ENCODE results near the gene PLPPR5.

The PLPPR5 gene

DNA sequence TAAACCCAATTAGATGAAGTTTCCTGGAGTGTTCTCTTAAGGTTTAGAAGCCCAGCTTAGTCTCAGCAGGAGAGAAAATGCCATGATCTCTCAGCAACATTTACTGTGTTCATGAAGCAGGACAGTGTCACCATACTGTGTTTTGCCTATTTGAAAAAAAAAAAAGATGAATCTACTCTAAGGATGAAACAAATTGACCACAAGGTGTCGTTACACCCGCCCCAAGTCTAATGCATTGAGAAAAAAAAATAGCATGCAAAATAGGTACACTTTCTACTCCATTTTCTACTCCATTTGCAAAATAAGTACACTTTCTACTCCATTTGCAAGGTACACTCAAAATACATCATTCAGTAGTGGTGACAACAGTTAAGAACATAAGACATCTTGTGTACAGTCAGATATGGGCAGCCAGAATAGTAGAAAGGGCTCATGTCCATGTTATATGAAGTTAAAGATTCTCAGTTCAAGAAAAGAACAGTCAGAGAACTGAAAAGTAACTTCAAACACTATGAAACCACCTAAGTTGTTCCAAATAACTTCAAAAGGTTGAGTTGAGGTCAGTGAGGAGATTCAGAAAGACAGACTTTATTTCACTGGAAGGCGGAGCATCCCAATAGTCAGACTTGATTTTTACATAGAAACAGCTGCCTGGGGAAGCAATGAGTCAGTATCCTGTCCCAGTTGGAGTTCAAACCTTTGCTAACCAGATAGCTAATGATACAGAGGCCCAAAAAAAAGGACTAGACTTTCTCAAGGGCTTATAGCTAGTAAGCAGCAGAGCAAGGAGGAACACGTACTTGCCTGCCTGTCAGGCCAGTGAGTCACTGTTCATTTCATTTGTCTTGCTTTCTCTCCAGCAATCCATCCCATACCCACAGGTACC, 13.3 kb downstream of the PLPPR5 start:
- H3K9ac ChIP-seq (ENCODE audit: low read length) = no peak overlapping the region
- no peak overlapping the region for H3K27ac ChIP-seq (ENCODE audit: low read depth, low read length)
- H3K4me1 ChIP-seq (ENCODE audit: control insufficient read depth, insufficient read depth, low read length) = no peaks in the 10 kb centered on the region
- no peaks in the 10 kb centered on the region for H3K27me3 ChIP-seq (ENCODE audit: control insufficient read depth, insufficient read depth, low read length)
- H3K4me3 ChIP-seq (ENCODE audit: low read length) = no peak overlapping the region
- no peaks in the 10 kb centered on the region for H3K36me3 ChIP-seq (ENCODE audit: control insufficient read depth, insufficient read depth, low read length)

DNA sequence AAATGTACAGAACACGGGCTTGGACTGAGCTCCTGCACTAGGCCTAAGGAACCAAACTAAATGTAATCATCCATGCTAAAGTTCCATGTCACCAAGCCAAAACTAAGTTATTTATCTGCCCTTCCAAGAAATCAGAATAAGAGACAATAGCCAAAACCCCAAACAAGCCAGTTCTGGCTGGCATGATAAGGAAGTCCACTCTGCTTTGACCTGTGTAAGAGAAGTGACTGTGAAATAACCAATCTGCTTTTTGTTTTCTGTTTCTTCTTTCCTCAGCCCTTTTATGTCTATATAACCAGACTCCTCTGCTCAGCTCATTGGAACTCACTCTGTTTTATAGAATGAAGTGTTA, 15.1 kb downstream of the PLPPR5 start:
- H3K4me1 ChIP-seq (ENCODE audit: control insufficient read depth, insufficient read depth, low read length) = no peaks in the 10 kb centered on the region
- no peaks in the 10 kb centered on the region for H3K27me3 ChIP-seq (ENCODE audit: control insufficient read depth, insufficient read depth, low read length)
- no peak overlapping the region for H3K4me3 ChIP-seq (ENCODE audit: low read length)
- H3K36me3 ChIP-seq (ENCODE audit: control insufficient read depth, insufficient read depth, low read length) = no peaks in the 10 kb centered on the region
- H3K27ac ChIP-seq (ENCODE audit: low read depth, low read length) = no peak overlapping the region
- no peak overlapping the region for H3K9ac ChIP-seq (ENCODE audit: low read length)

DNA sequence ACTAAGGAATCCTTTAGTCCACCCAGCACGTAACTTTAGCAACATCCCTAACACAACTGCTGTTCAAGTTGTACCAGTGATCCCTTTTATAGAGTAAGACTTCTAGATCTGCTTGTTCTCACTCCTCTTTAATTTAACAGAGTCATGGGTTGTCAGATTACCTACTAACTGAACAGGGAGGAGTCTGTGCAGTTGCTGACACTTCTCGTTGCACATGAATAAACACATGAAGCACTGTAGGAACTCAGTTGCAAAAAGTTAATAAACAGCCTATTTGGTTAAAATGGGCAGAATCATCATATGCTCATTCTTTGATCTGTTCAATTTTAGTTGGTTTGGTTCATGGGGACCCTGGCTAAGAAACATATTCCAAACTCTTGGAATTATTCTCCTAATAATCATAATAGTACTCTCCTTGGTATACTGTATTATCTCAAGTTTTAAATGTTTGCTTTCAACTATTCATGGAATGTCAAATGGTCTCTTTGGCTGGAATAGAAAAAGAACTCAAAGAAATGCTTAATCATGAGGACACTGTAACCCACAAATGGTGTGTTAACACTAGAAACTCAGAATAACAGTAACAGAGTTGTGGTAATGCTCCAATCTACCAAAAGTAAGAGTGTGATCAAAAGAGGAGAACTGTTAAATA, 15.6 kb downstream of the PLPPR5 start:
- Histone ChIP-seq H3K9ac (ENCODE audit: low read length) (no peak overlapping the region), H3K27me3 (ENCODE audit: control insufficient read depth, insufficient read depth, low read length) (no peaks in the 10 kb centered on the region), H3K4me3 (ENCODE audit: low read length) (no peak overlapping the region), H3K27ac (ENCODE audit: low read depth, low read length) (no peak overlapping the region), H3K36me3 (ENCODE audit: control insufficient read depth, insufficient read depth, low read length) (no peaks in the 10 kb centered on the region), H3K4me1 (ENCODE audit: control insufficient read depth, insufficient read depth, low read length) (no peaks in the 10 kb centered on the region)

DNA sequence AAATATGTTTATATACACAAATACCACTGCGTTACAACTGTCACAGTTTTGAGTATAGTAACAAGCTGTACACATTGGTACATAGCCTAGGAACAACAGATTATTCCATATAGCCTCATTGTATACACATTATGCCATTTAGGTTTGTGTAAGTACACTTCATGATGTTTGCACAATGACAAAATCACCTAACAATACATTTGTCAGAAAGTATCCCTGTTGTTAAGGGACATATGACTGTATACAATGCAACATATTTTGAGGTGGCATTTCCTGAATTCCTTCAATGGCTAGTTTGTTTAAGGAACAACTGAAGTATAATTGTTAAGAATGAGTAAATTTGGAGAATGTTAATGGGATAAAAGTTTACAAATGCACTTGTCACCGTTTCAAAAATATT, 19.0 kb downstream of the PLPPR5 start:
- no peak overlapping the region for H3K9ac ChIP-seq (ENCODE audit: low read length)
- no peaks in the 10 kb centered on the region for H3K36me3 ChIP-seq (ENCODE audit: control insufficient read depth, insufficient read depth, low read length)
- no peak overlapping the region for H3K27ac ChIP-seq (ENCODE audit: low read depth, low read length)
- H3K4me3 ChIP-seq (ENCODE audit: low read length) = no peak overlapping the region
- no peaks in the 10 kb centered on the region for H3K4me1 ChIP-seq (ENCODE audit: control insufficient read depth, insufficient read depth, low read length)
- no peaks in the 10 kb centered on the region for H3K27me3 ChIP-seq (ENCODE audit: control insufficient read depth, insufficient read depth, low read length)

DNA sequence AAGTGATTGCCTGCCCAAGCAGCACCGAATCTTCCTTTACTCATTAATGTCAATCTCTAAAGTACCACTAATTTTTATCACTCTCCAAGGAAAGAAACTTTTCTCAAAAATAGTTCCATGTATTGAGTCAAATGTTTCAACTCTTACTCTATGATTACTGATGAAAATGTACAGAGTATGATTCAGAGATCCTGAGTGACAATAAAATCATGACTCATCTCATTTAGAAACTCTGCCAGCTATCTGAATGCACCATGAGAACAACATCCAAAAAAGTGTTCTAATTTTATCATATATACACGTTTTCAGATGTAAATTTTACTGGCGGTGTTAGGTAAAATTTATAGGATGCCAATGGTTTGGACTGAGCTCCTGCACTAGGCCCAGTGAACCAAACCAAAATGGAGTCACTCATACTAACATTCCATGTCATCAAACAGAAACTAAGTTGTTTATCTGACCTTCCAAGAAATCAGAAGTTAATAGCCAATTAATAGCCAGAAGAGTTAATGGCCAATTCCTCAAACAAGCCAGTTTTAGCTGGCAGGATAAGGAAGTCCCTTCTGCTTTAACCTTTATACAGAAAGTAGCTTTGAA, 22.6 kb downstream of the PLPPR5 start:
- no peaks in the 10 kb centered on the region for H3K36me3 ChIP-seq (ENCODE audit: control insufficient read depth, insufficient read depth, low read length)
- H3K4me3 ChIP-seq (ENCODE audit: low read length) = no peak overlapping the region
- no peaks in the 10 kb centered on the region for H3K4me1 ChIP-seq (ENCODE audit: control insufficient read depth, insufficient read depth, low read length)
- no peak overlapping the region for H3K27ac ChIP-seq (ENCODE audit: low read depth, low read length)
- H3K27me3 ChIP-seq (ENCODE audit: control insufficient read depth, insufficient read depth, low read length) = no peaks in the 10 kb centered on the region
- no peak overlapping the region for H3K9ac ChIP-seq (ENCODE audit: low read length)

DNA sequence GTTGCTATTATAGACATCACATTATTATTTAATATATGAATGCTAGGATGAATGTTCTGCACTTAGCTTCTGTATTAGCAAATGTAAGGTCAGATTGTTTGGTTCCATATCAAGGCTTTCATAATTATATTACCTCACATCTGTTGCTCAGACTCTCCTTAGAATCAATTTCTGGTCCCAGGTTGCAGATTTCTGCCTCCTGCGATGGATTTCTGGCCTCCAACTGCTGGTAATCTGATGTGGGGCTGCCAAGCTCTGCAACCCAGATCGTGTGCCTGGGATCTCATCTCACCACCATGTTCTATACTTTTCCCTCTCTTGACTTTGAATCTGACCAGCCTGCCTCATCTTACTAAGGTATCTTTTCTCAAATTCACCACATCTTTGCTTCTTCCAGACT, 25.2 kb downstream of the PLPPR5 start:
- Histone ChIP-seq H3K4me1 (ENCODE audit: control insufficient read depth, insufficient read depth, low read length) (no peaks in the 10 kb centered on the region), H3K4me3 (ENCODE audit: low read length) (no peak overlapping the region), H3K36me3 (ENCODE audit: control insufficient read depth, insufficient read depth, low read length) (no peaks in the 10 kb centered on the region), H3K27ac (ENCODE audit: low read depth, low read length) (no peak overlapping the region), H3K9ac (ENCODE audit: low read length) (no peak overlapping the region), H3K27me3 (ENCODE audit: control insufficient read depth, insufficient read depth, low read length) (no peaks in the 10 kb centered on the region)

DNA sequence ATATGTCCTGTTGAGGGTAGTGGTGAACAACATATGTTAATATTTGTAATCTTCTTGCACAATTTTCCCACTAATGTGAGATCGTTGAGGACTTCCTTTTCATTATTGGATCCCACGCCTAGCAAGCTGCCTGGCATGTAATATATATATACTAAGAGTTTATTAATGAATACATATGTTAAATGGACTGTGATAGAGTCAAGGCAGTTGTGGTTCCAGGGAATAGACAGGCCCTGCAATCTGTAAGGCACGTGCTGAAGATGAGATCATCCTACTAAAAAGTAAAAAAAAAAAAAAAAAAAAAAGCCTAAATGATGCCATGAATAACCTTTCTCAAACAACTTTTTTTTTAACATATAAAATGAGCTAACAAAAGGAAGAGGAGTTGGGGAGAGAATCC, 28.9 kb downstream of the PLPPR5 start:
- no peak overlapping the region for H3K27ac ChIP-seq (ENCODE audit: low read depth, low read length)
- H3K9ac ChIP-seq (ENCODE audit: low read length) = no peak overlapping the region
- H3K4me3 ChIP-seq (ENCODE audit: low read length) = no peak overlapping the region
- no peaks in the 10 kb centered on the region for H3K36me3 ChIP-seq (ENCODE audit: control insufficient read depth, insufficient read depth, low read length)
- H3K4me1 ChIP-seq (ENCODE audit: control insufficient read depth, insufficient read depth, low read length) = no peaks in the 10 kb centered on the region
- no peaks in the 10 kb centered on the region for H3K27me3 ChIP-seq (ENCODE audit: control insufficient read depth, insufficient read depth, low read length)

DNA sequence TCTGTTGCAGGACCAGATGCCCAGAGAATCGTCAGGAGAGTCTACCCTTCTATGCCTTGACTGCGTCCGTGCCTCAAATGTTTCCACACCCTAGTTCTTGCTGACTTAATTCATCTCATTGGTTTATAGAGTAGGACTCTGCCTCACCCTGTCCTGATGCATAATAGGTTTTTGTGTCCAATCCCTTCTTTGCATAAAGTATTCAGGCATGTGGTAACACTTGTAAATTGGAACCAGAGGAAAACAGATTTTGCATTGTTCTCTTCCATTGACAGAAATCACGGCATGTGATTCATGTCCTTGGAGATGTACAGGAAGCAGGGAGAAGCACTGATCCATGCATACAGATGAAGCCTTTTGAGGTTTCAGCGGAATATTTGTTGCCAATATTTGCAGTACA, 29.5 kb downstream of the PLPPR5 start:
- no peaks in the 10 kb centered on the region for H3K36me3 ChIP-seq (ENCODE audit: control insufficient read depth, insufficient read depth, low read length)
- H3K4me3 ChIP-seq (ENCODE audit: low read length) = no peak overlapping the region
- no peak overlapping the region for H3K27ac ChIP-seq (ENCODE audit: low read depth, low read length)
- H3K9ac ChIP-seq (ENCODE audit: low read length) = no peak overlapping the region
- H3K27me3 ChIP-seq (ENCODE audit: control insufficient read depth, insufficient read depth, low read length) = no peaks in the 10 kb centered on the region
- no peaks in the 10 kb centered on the region for H3K4me1 ChIP-seq (ENCODE audit: control insufficient read depth, insufficient read depth, low read length)

DNA sequence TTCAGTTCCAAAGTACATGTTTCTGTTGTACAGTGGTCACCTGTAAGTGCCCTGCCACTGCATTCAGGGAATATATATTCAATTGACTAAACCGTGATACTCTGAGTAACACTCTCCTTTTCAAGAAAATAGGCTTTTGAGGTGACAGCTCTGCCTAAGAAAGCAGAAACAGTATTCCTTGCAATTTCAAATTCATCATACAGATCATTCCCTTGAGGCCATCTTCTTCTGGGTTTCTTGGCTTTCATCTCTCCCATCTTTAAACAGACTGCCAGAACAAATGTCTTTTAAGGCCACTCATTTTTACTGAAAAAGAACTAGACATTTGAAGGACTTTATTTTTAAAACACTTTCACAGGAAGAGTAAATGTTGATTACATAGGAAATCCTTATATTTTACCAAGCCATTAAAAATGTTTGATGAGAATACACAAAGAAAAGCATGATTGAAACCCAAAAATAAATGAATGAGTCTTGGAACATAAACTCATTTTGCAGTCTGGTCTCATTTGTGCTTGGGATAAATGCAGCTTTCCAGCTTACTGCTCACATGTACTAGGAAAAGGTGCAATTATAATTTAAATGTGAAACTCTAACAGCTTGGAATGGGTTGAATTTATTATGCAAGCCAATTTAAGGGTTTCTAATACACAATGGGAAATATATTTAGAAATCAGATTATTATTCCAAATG, 34.7 kb downstream of the PLPPR5 start:
- H3K36me3 ChIP-seq (ENCODE audit: control insufficient read depth, insufficient read depth, low read length) = no peaks in the 10 kb centered on the region
- no peak overlapping the region for H3K9ac ChIP-seq (ENCODE audit: low read length)
- no peak overlapping the region for H3K27ac ChIP-seq (ENCODE audit: low read depth, low read length)
- H3K4me1 ChIP-seq (ENCODE audit: control insufficient read depth, insufficient read depth, low read length) = no peaks in the 10 kb centered on the region
- H3K4me3 ChIP-seq (ENCODE audit: low read length) = no peak overlapping the region
- H3K27me3 ChIP-seq (ENCODE audit: control insufficient read depth, insufficient read depth, low read length) = no peaks in the 10 kb centered on the region

DNA sequence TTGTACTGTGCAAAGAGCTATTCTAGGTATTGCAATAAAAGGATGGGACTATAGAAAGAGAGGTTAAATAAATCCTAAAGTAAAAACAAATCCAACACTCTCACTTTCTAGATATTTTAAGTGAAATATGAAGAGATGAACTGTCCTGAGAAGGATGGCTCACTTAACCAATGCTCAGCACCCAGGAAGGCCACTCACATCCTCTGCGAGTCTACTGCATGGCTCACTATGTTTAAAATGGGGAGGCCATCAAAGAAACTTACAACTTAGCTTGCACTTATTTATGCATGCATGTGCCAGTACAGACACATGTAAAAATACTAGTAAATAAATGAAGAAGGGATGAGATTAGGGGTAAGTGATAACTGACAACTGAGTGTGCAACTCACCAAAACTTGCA, 37.5 kb downstream of the PLPPR5 start:
- H3K9ac ChIP-seq (ENCODE audit: low read length) = no peak overlapping the region
- H3K4me1 ChIP-seq (ENCODE audit: control insufficient read depth, insufficient read depth, low read length) = no peaks in the 10 kb centered on the region
- no peaks in the 10 kb centered on the region for H3K27me3 ChIP-seq (ENCODE audit: control insufficient read depth, insufficient read depth, low read length)

DNA sequence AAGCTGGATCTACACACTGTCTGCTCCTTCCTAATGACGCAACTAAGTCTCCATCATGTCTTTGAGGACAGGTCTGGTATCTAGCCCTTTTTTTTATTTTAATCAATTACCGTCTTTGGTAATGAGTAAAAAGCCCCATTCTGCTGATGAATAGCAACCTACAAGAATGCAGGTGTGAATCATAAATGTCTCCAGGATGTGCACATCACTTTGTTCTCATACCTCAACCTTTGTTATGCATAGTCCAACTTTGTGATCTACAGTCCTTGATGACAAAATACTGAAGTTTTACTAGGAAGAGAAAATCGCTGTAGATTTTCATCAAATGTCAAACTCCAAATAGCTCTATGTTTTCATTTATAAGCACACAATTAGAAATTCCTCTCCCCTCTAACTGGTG, 39.3 kb downstream of the PLPPR5 start:
- H3K27me3 ChIP-seq (ENCODE audit: control insufficient read depth, insufficient read depth, low read length) = no peaks in the 10 kb centered on the region
- no peak overlapping the region for H3K27ac ChIP-seq (ENCODE audit: low read depth, low read length)
- H3K36me3 ChIP-seq (ENCODE audit: control insufficient read depth, insufficient read depth, low read length) = no peaks in the 10 kb centered on the region
- no peak overlapping the region for H3K9ac ChIP-seq (ENCODE audit: low read length)
- H3K4me1 ChIP-seq (ENCODE audit: control insufficient read depth, insufficient read depth, low read length) = no peaks in the 10 kb centered on the region
- H3K4me3 ChIP-seq (ENCODE audit: low read length) = no peak overlapping the region

More for the DNA sequence above, 37.5 kb downstream of the PLPPR5 start:
- H3K4me3 ChIP-seq (ENCODE audit: low read length) = no peak overlapping the region
- no peaks in the 10 kb centered on the region for H3K36me3 ChIP-seq (ENCODE audit: control insufficient read depth, insufficient read depth, low read length)
- no peak overlapping the region for H3K27ac ChIP-seq (ENCODE audit: low read depth, low read length)

DNA sequence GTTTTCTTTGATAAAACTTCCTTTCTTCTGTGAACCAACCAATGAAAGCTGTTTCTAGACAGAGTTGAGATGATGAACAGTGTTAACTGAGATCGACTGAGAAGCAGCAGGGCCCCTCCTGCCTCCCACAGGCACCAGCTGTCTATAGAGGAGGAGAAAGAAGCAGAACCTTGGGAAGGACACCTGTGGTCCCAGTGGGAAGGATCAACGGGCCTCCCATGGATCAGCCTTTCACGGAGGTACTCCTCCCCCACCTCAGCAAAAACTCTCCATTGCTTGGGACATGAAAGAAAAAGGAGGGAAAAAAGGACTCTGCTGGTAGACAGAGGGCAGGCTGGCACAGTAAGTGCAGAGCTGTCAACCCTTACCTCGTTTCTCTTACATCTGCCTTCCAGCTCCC, 40.5 kb downstream of the PLPPR5 start:
- Histone ChIP-seq H3K4me3 (ENCODE audit: low read length) (no peak overlapping the region), H3K27ac (ENCODE audit: low read depth, low read length) (no peak overlapping the region), H3K36me3 (ENCODE audit: control insufficient read depth, insufficient read depth, low read length) (no peaks in the 10 kb centered on the region), H3K4me1 (ENCODE audit: control insufficient read depth, insufficient read depth, low read length) (no peaks in the 10 kb centered on the region), H3K27me3 (ENCODE audit: control insufficient read depth, insufficient read depth, low read length) (no peaks in the 10 kb centered on the region), H3K9ac (ENCODE audit: low read length) (no peak overlapping the region)
